H1 (cell line): ENCODE results near the gene UBTD2.

Experiments
- EGR1 ChIP-seq: IDR thresholded peaks from 2 replicates; pipeline ENCODE4 v1.6.1; 2011; ENCODE audit warnings: low read depth, low read length, borderline replicate concordance
- EP300 ChIP-seq, 2 experiments: IDR thresholded peaks; 1 replicate in 1 of 2; 2 replicates in 1 of 2; pipeline ENCODE4 v1.6.1; 2011 to 2012; ENCODE audit warnings: low read depth in 2 of 2, low read length in 2 of 2, mild to moderate bottlenecking in 2 of 2, borderline replicate concordance in 1 of 2, inconsistent platforms in 1 of 2, moderate library complexity in 1 of 2
- EZH2 ChIP-seq: fragments of 200-600 bp; sonication (generic); IDR thresholded peaks from 2 replicates; pipeline ENCODE4 v1.7.1; 2012; ENCODE audit warnings: low read depth, mild to moderate bottlenecking, moderate library complexity, low read length, inconsistent platforms; ENCODE audit not compliant: severe bottlenecking
- HDAC2 ChIP-seq, 2 experiments: fragments of 300-600 bp in 1 of 2; sonication (generic) in 1 of 2; IDR thresholded peaks; 2 replicates each; pipeline ENCODE4 v1.6.1; 2011 to 2012; ENCODE audit warnings: low read depth in 2 of 2, low read length in 2 of 2, mild to moderate bottlenecking in 2 of 2, moderate library complexity in 2 of 2, borderline replicate concordance in 1 of 2, inconsistent platforms in 1 of 2
- HDAC6 ChIP-seq: IDR thresholded peaks from one replicate; pipeline ENCODE4 v1.7.1; 2012; ENCODE audit warnings: low read depth, mild to moderate bottlenecking, inconsistent platforms, low read length, moderate library complexity
- POLR2A ChIP-seq, 2 experiments: IDR thresholded peaks; 1 replicate in 1 of 2; 2 replicates in 1 of 2; pipeline ENCODE4 v1.6.1; 2011; ENCODE audit warnings: low read depth in 2 of 2, low read length in 2 of 2, mild to moderate bottlenecking in 2 of 2; ENCODE audit errors: control extremely low read depth in 1 of 2
- POU5F1 ChIP-seq: IDR thresholded peaks from 2 replicates; pipeline ENCODE4 v1.6.1; 2011; ENCODE audit warnings: low read depth, mild to moderate bottlenecking, low read length, moderate library complexity
- TCF12 ChIP-seq: IDR thresholded peaks from 2 replicates; pipeline ENCODE4 v1.6.1; 2011; ENCODE audit warnings: low read depth, mild to moderate bottlenecking, low read length
- ZNF274 ChIP-seq: IDR thresholded peaks from 2 replicates; pipeline ENCODE4 v1.7.0; 2012; ENCODE audit warnings: low read length, borderline replicate concordance; ENCODE audit errors: extremely low read depth
- TF ChIP-seq, protein P1 (sequence below), 3 experiments: IDR thresholded peaks; 1 replicate in 2 of 3; 2 replicates in 1 of 3; pipeline versions ENCODE4 v1.5.1 to v1.6.1; 2011; ENCODE audit warnings: low read length in 3 of 3, mild to moderate bottlenecking in 3 of 3, inconsistent platforms in 2 of 3, low read depth in 1 of 3, moderate library complexity in 1 of 3; ENCODE audit not compliant: insufficient read depth in 1 of 3; ENCODE audit errors: control extremely low read depth in 1 of 3
- TF ChIP-seq, protein P2 (sequence below): fragments of 300-600 bp; sonication (generic); IDR thresholded peaks from 2 replicates; pipeline ENCODE4 v1.7.1; 2012; ENCODE audit warnings: low read length, moderate library complexity, mild to moderate bottlenecking, inconsistent platforms; ENCODE audit not compliant: insufficient replicate concordance

DNA sequence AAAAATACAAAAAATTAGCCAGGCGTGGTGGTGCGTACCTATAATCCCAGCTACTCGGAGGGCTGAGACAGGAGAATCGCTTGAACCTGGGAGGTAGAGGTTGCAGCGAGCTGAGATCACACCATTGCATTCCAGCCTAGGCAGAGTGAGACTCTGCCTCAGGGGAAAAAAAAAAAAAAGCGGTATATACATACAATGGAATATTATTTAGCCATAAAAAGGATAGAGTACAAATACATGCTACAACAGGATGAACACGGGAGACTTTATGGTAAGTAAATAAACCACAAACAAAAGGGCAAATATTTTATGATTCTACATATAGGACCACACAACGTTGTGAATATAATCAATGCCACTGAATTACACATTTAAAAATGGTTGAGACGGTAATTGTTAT, 5.2 kb downstream of the UBTD2 start:
- TF ChIP-seq, protein P1, sequence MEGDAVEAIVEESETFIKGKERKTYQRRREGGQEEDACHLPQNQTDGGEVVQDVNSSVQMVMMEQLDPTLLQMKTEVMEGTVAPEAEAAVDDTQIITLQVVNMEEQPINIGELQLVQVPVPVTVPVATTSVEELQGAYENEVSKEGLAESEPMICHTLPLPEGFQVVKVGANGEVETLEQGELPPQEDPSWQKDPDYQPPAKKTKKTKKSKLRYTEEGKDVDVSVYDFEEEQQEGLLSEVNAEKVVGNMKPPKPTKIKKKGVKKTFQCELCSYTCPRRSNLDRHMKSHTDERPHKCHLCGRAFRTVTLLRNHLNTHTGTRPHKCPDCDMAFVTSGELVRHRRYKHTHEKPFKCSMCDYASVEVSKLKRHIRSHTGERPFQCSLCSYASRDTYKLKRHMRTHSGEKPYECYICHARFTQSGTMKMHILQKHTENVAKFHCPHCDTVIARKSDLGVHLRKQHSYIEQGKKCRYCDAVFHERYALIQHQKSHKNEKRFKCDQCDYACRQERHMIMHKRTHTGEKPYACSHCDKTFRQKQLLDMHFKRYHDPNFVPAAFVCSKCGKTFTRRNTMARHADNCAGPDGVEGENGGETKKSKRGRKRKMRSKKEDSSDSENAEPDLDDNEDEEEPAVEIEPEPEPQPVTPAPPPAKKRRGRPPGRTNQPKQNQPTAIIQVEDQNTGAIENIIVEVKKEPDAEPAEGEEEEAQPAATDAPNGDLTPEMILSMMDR (IDR thresholded peaks at IDR 0.05; ENCODE audit: control extremely low read depth in 1 of 3, insufficient read depth in 1 of 3, low read depth in 1 of 3, low read length in 3 of 3): no peak
- no peak for TF ChIP-seq POLR2A (IDR thresholded peaks at IDR 0.05; ENCODE audit: control extremely low read depth in 1 of 2, low read depth in 2 of 2, low read length in 2 of 2)
- no peak for TF ChIP-seq POU5F1
- no peak for TF ChIP-seq EP300 (IDR thresholded peaks at IDR 0.05; ENCODE audit: borderline replicate concordance in 1 of 2, low read depth in 2 of 2, low read length in 2 of 2)
- TF ChIP-seq ZNF274: no peak
- no peak for TF ChIP-seq HDAC6
- no peak for TF ChIP-seq EGR1
- no peak for TF ChIP-seq HDAC2 (IDR thresholded peaks at IDR 0.05; ENCODE audit: borderline replicate concordance in 1 of 2, low read depth in 2 of 2, low read length in 2 of 2)
- TF ChIP-seq EZH2: no peak
- TF ChIP-seq TCF12: no peak
- TF ChIP-seq, protein P2, sequence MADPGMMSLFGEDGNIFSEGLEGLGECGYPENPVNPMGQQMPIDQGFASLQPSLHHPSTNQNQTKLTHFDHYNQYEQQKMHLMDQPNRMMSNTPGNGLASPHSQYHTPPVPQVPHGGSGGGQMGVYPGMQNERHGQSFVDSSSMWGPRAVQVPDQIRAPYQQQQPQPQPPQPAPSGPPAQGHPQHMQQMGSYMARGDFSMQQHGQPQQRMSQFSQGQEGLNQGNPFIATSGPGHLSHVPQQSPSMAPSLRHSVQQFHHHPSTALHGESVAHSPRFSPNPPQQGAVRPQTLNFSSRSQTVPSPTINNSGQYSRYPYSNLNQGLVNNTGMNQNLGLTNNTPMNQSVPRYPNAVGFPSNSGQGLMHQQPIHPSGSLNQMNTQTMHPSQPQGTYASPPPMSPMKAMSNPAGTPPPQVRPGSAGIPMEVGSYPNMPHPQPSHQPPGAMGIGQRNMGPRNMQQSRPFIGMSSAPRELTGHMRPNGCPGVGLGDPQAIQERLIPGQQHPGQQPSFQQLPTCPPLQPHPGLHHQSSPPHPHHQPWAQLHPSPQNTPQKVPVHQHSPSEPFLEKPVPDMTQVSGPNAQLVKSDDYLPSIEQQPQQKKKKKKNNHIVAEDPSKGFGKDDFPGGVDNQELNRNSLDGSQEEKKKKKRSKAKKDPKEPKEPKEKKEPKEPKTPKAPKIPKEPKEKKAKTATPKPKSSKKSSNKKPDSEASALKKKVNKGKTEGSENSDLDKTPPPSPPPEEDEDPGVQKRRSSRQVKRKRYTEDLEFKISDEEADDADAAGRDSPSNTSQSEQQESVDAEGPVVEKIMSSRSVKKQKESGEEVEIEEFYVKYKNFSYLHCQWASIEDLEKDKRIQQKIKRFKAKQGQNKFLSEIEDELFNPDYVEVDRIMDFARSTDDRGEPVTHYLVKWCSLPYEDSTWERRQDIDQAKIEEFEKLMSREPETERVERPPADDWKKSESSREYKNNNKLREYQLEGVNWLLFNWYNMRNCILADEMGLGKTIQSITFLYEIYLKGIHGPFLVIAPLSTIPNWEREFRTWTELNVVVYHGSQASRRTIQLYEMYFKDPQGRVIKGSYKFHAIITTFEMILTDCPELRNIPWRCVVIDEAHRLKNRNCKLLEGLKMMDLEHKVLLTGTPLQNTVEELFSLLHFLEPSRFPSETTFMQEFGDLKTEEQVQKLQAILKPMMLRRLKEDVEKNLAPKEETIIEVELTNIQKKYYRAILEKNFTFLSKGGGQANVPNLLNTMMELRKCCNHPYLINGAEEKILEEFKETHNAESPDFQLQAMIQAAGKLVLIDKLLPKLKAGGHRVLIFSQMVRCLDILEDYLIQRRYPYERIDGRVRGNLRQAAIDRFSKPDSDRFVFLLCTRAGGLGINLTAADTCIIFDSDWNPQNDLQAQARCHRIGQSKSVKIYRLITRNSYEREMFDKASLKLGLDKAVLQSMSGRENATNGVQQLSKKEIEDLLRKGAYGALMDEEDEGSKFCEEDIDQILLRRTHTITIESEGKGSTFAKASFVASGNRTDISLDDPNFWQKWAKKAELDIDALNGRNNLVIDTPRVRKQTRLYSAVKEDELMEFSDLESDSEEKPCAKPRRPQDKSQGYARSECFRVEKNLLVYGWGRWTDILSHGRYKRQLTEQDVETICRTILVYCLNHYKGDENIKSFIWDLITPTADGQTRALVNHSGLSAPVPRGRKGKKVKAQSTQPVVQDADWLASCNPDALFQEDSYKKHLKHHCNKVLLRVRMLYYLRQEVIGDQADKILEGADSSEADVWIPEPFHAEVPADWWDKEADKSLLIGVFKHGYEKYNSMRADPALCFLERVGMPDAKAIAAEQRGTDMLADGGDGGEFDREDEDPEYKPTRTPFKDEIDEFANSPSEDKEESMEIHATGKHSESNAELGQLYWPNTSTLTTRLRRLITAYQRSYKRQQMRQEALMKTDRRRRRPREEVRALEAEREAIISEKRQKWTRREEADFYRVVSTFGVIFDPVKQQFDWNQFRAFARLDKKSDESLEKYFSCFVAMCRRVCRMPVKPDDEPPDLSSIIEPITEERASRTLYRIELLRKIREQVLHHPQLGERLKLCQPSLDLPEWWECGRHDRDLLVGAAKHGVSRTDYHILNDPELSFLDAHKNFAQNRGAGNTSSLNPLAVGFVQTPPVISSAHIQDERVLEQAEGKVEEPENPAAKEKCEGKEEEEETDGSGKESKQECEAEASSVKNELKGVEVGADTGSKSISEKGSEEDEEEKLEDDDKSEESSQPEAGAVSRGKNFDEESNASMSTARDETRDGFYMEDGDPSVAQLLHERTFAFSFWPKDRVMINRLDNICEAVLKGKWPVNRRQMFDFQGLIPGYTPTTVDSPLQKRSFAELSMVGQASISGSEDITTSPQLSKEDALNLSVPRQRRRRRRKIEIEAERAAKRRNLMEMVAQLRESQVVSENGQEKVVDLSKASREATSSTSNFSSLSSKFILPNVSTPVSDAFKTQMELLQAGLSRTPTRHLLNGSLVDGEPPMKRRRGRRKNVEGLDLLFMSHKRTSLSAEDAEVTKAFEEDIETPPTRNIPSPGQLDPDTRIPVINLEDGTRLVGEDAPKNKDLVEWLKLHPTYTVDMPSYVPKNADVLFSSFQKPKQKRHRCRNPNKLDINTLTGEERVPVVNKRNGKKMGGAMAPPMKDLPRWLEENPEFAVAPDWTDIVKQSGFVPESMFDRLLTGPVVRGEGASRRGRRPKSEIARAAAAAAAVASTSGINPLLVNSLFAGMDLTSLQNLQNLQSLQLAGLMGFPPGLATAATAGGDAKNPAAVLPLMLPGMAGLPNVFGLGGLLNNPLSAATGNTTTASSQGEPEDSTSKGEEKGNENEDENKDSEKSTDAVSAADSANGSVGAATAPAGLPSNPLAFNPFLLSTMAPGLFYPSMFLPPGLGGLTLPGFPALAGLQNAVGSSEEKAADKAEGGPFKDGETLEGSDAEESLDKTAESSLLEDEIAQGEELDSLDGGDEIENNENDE: no peak
